VCaP (cell line): ENCODE results near the gene ZNF426.
A peak's percentile ranks its signal among the peaks of the same experiment; 100 is the strongest.
"Not testable (repeated sequence)": the region's sequence is repeated elsewhere in the genome, so short reads cannot be mapped to it uniquely, and the experiment has no call there.

Source experiments
- H3K27ac ChIP-seq: fragments of 450-650 bp; 2 replicates; pipeline ENCODE4 v1.5.1; 2017
- CTCF ChIP-seq: fragments of 450-650 bp; conservative IDR thresholded peaks from 2 replicates; pipeline ENCODE4 v1.5.1; 2017; ENCODE audit warnings: mild to moderate bottlenecking, moderate library complexity

The ZNF426 gene

GRCh38 chr19:9565900-9566705 is 27.7 kb upstream of the ZNF426 start:
- no peak for TF ChIP-seq CTCF
- H3K27ac ChIP-seq: no peak overlapping the region

- H3K27ac ChIP-seq: no peak overlapping the region
- TF ChIP-seq CTCF: no peak
These were observed 14.3 kb upstream of the ZNF426 start for GRCh38 chr19:9552536-9553274.

- no peak overlapping the region for H3K27ac ChIP-seq
- TF ChIP-seq CTCF: no peak
These were observed 9.4 kb upstream of the ZNF426 start for GRCh38 chr19:9547870-9548269.

GRCh38 chr19:9541281-9541680 is 2.8 kb upstream of the ZNF426 start:
- H3K27ac ChIP-seq: not testable (repeated sequence)

DNA sequence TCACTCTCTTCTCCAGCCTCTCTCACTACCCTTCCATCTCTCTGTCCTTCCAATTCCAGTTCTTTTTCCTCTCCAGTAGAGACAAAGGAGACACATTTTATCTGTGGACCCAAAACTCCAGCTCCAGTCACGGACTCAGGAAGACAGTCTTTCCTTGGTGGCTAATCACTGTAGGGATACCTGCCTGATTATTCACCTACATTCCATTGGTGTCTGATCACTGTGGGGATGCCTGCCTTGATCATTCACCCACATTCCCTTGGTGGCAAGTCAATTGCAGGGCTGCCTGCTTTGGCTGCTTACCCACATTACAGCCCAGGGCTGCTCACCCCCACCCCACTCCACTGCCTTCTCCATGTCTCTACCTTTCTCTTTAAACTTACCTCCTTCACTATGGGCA is 1.5 kb upstream of the ZNF426 start:
- H3K27ac ChIP-seq: not testable (repeated sequence)

- H3K27ac ChIP-seq: peak overlapping the region; percentile 87
These were observed 756 bp upstream of the ZNF426 start for GRCh38 chr19:9539201-9539600.

DNA sequence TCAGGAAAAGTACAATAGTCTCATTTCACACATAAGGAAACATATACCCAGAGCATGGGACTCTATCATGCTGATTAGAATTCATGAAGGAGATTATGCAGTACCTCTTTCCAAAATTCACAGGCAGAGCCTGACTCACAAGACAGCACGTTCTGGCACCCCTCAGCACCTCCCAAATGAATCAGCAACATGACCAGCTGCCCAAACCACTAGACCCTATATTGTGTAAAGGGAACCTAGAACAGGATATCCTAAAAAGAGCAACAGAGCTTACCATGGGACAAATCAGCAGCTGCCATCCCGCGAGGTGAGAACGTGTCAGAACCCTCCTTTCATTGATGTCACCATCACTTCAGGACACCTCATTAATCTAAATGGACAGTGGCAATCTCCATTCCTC is 2.5 kb downstream of the ZNF426 start:
- no peak overlapping the region for H3K27ac ChIP-seq
- TF ChIP-seq CTCF: no peak

GRCh38 chr19:9531933-9532332 is 6.5 kb downstream of the ZNF426 start:
- no peak for TF ChIP-seq CTCF
- H3K27ac ChIP-seq: no peak overlapping the region

DNA sequence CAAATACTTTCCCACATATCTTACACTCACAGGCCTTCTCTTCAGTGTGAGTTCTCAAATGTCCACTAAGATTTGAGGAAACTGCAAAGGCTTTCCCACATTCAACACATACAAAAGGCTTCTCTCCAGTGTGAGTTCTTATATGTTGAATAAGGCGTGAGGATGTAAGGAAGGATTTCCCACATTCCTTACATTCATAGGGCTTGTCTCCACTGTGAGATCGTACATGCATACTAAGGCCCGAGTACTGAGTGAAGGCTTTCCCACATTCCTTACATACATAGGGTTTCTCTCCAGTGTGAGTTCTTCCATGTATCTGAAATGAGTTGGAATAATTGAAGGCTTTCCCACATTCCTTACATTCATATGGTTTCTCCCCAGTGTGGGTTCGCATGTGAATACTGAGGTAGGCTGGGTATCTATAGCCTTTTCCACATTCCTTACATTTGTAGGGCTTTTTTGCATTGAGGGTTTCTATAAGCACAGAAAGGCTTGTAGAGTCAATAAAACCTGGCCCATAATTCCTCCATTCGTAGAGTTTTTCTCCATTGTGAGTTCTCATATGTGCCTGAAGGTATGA is 9.6 kb downstream of the ZNF426 start:
- no peak overlapping the region for H3K27ac ChIP-seq
- TF ChIP-seq CTCF: no peak
